Subcutaneous adipose tissue (tissue), 4 donors: ENCODE results near the gene PCYT2. TPM values are rescaled to one million over a fixed set of nuclear protein-coding genes. Genes with fewer than 3 reads are reported as not detected.

ENCODE experiments used
- CTCF ChIP-seq: fragments of 450-650 bp; IDR thresholded peaks from one replicate; pipeline ENCODE4 v1.5.1; 2016; ENCODE audit warnings: low read depth, mild to moderate bottlenecking, control low read depth, antibody characterized with exemption, moderate library complexity
- total RNA-seq, 4 donors: library from RNA; depleted of rRNA; stranded (reverse); fragments of >200 nt; gene quantifications; one replicate each; pipeline ENCODE4 v1.1.0, GENCODE V29; 2016

PCYT2 gene
- total RNA-seq, 4 donors from 2014 or later: 23.8 to 130 (median 39.7) TPM

- TF ChIP-seq CTCF: no peak
These were observed 12.4 kb upstream of the PCYT2 start for GRCh38 chr17:81923302-81924260.

GRCh38 chr17:81922566-81923301, 11.5 kb upstream of the PCYT2 start:
- no peak for TF ChIP-seq CTCF

GRCh38 chr17:81921996-81922565, 10.9 kb upstream of the PCYT2 start:
- TF ChIP-seq CTCF: no peak

- no peak for TF ChIP-seq CTCF
These were observed 10.3 kb upstream of the PCYT2 start for GRCh38 chr17:81921537-81921862.

GRCh38 chr17:81920612-81921536, 9.7 kb upstream of the PCYT2 start:
- no peak for TF ChIP-seq CTCF

GRCh38 chr17:81918832-81919545, 7.8 kb upstream of the PCYT2 start:
- TF ChIP-seq CTCF: no peak
